Upper lobe of left lung (tissue), 6 donors: ENCODE measurements around the gene A1BG. TPM values are rescaled to one million over a fixed set of nuclear protein-coding genes. Genes with fewer than 3 reads are reported as not detected.
A peak's percentile ranks its signal among the peaks of the same experiment; 100 is the strongest.

ENCODE experiments used
- ATAC-seq, 2 donors: fragments of 200-7000 bp; cut with Tn5 transposase; one replicate each; pipeline ENCODE4 v1.9.1; 2022; ENCODE audit warnings: mild to moderate bottlenecking in 2 of 2, moderate library complexity in 2 of 2; ENCODE audit not compliant: low FRiP score in 2 of 2
- DNase-seq, 2 donors: peaks; one replicate each; pipeline ENCODE4 v3.0.0-alpha.2; 2019 to 2020
- H3K27ac ChIP-seq, 4 donors: fragments of 200-600 bp; sonication (generic); one replicate each; pipeline ENCODE4 v1.5.1; 2016 to 2019
- H3K27me3 ChIP-seq, 4 donors: fragments of 200-600 bp; sonication (generic); one replicate each; pipeline ENCODE4 v1.5.1; 2017 to 2019
- H3K36me3 ChIP-seq, 4 donors: fragments of 200-600 bp; sonication (generic); one replicate each; pipeline ENCODE4 v1.5.1; 2016 to 2019
- H3K4me1 ChIP-seq, 4 donors: fragments of 200-600 bp; sonication (generic); one replicate each; pipeline ENCODE4 v1.5.1; 2018 to 2019
- H3K4me3 ChIP-seq, 4 donors: fragments of 200-600 bp; sonication (generic); one replicate each; pipeline ENCODE4 v1.5.1; 2017 to 2019; ENCODE audit warnings: mild to moderate bottlenecking in 2 of 4, moderate library complexity in 1 of 4
- H3K9me3 ChIP-seq, 4 donors: fragments of 200-600 bp; sonication (generic); one replicate each; pipeline ENCODE4 v1.5.1; 2018 to 2019
- CTCF ChIP-seq, 6 experiments: fragments of 450-650 bp in 4 of 6; fragments of 200-600 bp in 2 of 6; sonication (generic) in 2 of 6; IDR thresholded peaks; one replicate each; pipeline ENCODE4 v1.5.1; 2016 to 2019; ENCODE audit warnings: antibody characterized with exemption in 6 of 6
- EP300 ChIP-seq, 4 donors: sonication (generic); formaldehyde crosslinking; IDR thresholded peaks; one replicate each; pipeline ENCODE4 v1.5.1; 2017; ENCODE audit warnings: antibody characterized with exemption in 4 of 4, control low read depth in 2 of 4
- POLR2A ChIP-seq, 4 donors: fragments of 450-650 bp; IDR thresholded peaks; one replicate each; pipeline ENCODE4 v1.5.1; 2016 to 2017; ENCODE audit warnings: antibody characterized with exemption in 4 of 4, mild to moderate bottlenecking in 2 of 4
- POLR2AphosphoS5 ChIP-seq, 2 donors: sonication (generic); formaldehyde crosslinking; IDR thresholded peaks; one replicate each; pipeline ENCODE4 v1.5.1; 2017; ENCODE audit warnings: antibody characterized with exemption in 2 of 2
- WGBS, 2 donors: methylation state at CpG; one replicate each; pipeline ENCODE4 v1.1.5; 2017 to 2018; 5-methylcytosine and 5-hydroxymethylcytosine counted together
- total RNA-seq, 6 donors: library from RNA; depleted of rRNA in 4 of 6; stranded (reverse); fragments of >200 nt in 4 of 6; gene quantifications; one replicate each; pipeline versions ENCODE4 v1.1.0 to v1.2.1, GENCODE V29; 2016 to 2021
- donor health status: DM: no; HTN: no; CAD: no; lungs with moderate emphysema.
- donor health status: DM: no; HTN: yes; CAD: no; lungs with severe emphysema.

Gene A1BG
- total RNA-seq, 6 donors from 2014 or later: 8.4 to 26.6 (median 16.4) TPM

DNA sequence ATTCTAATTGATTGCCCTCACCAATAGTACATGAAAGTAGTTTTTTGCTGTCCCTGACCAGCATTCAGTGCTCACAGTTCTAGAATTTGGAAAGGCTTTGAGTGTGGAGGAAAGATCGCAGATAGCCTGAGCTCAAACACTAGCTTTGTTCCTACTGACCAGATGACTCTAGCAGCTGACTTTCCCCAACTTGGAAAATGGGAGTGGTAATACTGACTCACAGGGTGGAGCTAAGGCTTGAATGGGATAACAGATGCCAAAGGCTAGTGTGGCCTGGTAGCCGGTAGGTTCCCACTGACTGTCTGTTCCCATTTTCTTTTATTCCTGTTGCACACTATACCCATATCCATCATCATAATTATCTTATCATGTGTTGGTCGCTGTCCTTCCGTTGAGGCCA, 22.8 kb downstream of the A1BG start:
- ATAC-seq: no peak
- H3K27me3 ChIP-seq: no peaks in the 10 kb centered on the region
- WGBS, 2 donors: 85 to 90% methylated on average over 4 of the region's 4 CpGs
- no peak for TF ChIP-seq POLR2AphosphoS5 (IDR thresholded peaks at IDR 0.05)
- H3K9me3 ChIP-seq: no peaks in the 10 kb centered on the region
- no peak overlapping the region for H3K4me3 ChIP-seq
- H3K4me1 ChIP-seq: peaks cover 16 to 30% (median 21%) of the 10 kb centered on the region in 4 donors
- H3K36me3 ChIP-seq: peaks cover 0 to 10% (median 7%) of the 10 kb centered on the region in 4 donors
- DNase-seq: no peak
- H3K27ac ChIP-seq: no peak overlapping the region

DNA sequence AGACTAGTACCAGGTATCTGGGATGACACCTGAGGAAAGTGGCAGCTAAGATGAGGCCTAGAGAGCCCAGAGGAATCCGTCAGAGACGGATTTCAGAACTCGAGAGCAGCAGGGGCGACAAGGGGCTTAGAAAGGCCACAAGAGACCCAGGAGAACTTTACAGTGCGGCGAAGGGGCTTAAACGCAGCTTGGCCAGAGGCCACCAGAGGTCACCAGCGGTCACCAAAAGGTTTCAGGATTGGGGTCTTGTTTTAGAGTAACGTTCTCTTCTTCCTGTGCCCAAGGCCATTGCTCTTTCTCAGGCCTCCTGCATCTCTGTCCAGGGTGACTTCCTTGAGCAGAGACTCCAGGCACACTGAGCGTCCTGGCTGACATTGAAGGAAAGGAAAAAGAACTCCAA, 24.3 kb downstream of the A1BG start:
- ATAC-seq (no peak), DNase-seq (no peak)
- no peaks in the 10 kb centered on the region for H3K9me3 ChIP-seq
- no peak for TF ChIP-seq CTCF (IDR thresholded peaks at IDR 0.05)
- TF ChIP-seq EP300 (IDR thresholded peaks at IDR 0.05): no peak
- no peak for TF ChIP-seq POLR2A (IDR thresholded peaks at IDR 0.05)
- no peak for TF ChIP-seq POLR2AphosphoS5 (IDR thresholded peaks at IDR 0.05)
- no peaks in the 10 kb centered on the region for H3K27me3 ChIP-seq
- peaks cover 18 to 32% (median 21%) of the 10 kb centered on the region in 4 donors for H3K4me1 ChIP-seq
- 59 to 75% methylated on average over 9 to 10 of the region's 10 CpGs for WGBS, 2 donors
- H3K27ac ChIP-seq: no peak overlapping the region
- no peaks in the 10 kb centered on the region for H3K36me3 ChIP-seq
- no peak overlapping the region for H3K4me3 ChIP-seq

DNA sequence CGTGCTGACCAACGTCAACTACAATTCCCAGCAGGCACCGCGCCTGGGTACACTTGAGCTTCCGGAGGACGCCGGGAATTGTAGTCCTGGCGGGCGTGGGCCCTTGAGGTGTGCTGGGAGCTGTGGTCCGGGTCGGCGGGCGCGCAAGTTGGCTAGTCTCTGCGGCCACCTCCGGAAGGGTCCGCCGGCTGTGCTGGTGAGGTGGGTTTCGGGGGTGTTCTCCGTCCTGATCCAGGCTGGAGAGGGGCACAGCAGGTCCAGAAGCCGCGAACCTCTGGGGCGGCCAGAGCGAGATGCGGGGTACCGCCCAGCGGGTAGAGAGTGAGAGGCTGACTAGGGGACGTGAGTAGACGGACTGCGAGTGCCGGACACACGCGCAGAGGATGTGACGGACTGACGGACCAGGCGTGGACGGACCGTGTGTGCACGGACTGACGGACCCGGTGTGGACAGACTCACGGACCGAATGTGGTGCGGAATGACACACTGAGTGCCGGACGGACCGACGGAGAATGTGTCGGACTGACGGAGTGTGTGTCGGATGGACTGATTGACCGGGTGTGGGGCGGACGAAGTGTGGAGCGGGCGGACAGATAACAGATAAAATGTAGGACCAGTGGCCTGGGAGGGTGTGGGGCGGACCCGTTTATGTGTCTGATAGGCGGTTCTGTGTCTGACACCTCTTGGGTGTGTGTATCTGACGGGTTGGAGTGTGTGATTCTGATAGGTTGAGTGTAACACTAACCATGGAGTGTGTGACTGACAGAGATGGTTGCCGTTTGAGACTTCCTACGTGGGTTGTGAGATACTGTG, 26.2 kb downstream of the A1BG start, which contains the start of gene ZSCAN22:
Gene ZSCAN22, plus strand, starts transcription at position 81 of the 813 bp plus-strand sequence. CDS start 7,809 bp downstream, outside the sequence.
- H3K4me1 ChIP-seq: peaks cover 18 to 32% (median 21%) of the 10 kb centered on the region in 4 donors
- DNase-seq (peak; percentile 95 to 98), ATAC-seq (peak; percentile 98)
- 1% methylated on average over 16 to 62 of the region's 62 CpGs for WGBS, 2 donors
- H3K4me3 ChIP-seq: peak within 1 kb of the TSS; percentile 66 to 89 (median 80)
- H3K27me3 ChIP-seq: no peaks in the 10 kb centered on the region
- TF ChIP-seq POLR2AphosphoS5 (IDR thresholded peaks at IDR 0.05) (peak; percentile 80 to 84), CTCF (IDR thresholded peaks at IDR 0.05) (peak in 3 of 6 experiments; percentile 12 to 22 (median 20)), POLR2A (IDR thresholded peaks at IDR 0.05) (peak in 3 of 4 donors; percentile 12 to 76 (median 38)), EP300 (IDR thresholded peaks at IDR 0.05) (no peak)
- H3K9me3 ChIP-seq: no peaks in the 10 kb centered on the region
- H3K36me3 ChIP-seq: peaks cover 0 to 5% (median 0%) of the 10 kb centered on the region in 4 donors
- peak within 1 kb of the TSS; percentile 83 to 96 (median 92) for H3K27ac ChIP-seq

DNA sequence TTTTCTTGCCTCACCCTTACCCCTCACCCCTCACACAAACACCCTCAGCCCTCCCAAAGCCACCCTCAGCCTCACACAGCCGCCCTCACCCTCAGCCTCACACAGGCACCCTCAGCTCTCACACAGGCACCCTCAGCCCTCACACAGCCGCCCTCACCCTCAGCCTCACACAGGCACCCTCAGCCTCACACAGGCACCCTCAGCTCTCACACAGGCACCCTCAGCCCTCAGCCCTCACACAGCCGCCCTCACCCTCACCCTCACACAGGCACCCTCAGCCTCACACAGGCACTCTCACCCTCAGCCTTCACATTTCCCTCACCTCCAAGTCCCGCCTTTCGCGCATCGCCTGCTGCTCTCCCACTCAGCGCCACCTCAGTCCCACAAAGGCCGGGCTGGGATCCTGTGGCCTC, 26.8 kb downstream of the A1BG start:
- TF ChIP-seq EP300 (IDR thresholded peaks at IDR 0.05) (no peak), CTCF (IDR thresholded peaks at IDR 0.05) (no peak), POLR2A (IDR thresholded peaks at IDR 0.05) (no peak), POLR2AphosphoS5 (IDR thresholded peaks at IDR 0.05) (no peak)
- Histone ChIP-seq H3K4me1 (peaks cover 18 to 32% (median 21%) of the 10 kb centered on the region in 4 donors), H3K27ac (peak overlapping the region; percentile 83 to 96 (median 92)), H3K27me3 (no peaks in the 10 kb centered on the region), H3K9me3 (no peaks in the 10 kb centered on the region), H3K4me3 (peak overlapping the region; percentile 66 to 89 (median 80)), H3K36me3 (peaks cover 0 to 6% (median 0%) of the 10 kb centered on the region in 4 donors)
- no peak for DNase-seq
- ATAC-seq: no peak
- 1 to 8% methylated on average over 9 of the region's 9 CpGs for WGBS, 2 donors

DNA sequence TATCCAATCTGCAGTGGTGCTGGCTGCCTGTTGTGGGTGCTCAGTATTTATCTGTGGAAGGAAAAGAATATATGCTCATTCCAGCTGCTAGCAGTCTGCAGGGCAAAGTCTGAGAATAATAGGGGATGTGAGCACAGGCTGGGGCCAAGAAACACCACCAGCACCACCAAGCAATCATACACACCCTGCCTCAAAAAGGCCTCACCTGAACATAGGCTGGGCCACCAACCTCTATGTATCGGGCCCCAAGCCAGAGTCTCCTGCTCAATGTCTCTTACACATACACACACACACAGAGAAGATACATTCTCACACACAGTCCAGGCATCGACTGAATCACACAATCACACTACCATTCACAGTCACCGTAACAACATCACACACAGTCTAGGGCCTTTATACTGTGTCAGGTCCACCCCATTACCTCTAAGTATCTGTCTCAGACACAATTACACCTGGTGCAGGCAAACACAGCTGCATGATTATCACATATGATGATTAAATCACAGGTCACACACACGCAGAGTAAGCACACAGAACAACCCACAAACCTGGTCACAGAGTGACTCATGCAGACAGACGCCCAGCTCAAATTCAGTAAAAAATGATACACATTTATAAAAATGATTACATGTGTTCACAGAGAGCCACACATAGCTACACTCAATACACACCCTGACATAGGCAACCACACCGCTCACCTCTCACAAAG, 27.8 kb downstream of the A1BG start:
- 83 to 96% methylated on average over 6 of the region's 6 CpGs for WGBS, 2 donors
- ATAC-seq: no peak
- peak overlapping the region in 2 of 4 donors; percentile 76 to 83 for H3K4me3 ChIP-seq

More for the DNA sequence above, 27.8 kb downstream of the A1BG start:
- Histone ChIP-seq H3K27me3 (no peaks in the 10 kb centered on the region), H3K36me3 (peaks cover 0 to 6% (median 0%) of the 10 kb centered on the region in 4 donors), H3K4me1 (peaks cover 18 to 32% (median 21%) of the 10 kb centered on the region in 4 donors), H3K9me3 (no peaks in the 10 kb centered on the region), H3K27ac (no peak overlapping the region)
- DNase-seq: no peak
- TF ChIP-seq POLR2AphosphoS5 (IDR thresholded peaks at IDR 0.05) (no peak), CTCF (IDR thresholded peaks at IDR 0.05) (no peak), EP300 (IDR thresholded peaks at IDR 0.05) (no peak), POLR2A (IDR thresholded peaks at IDR 0.05) (no peak)
